NCI-H2227 (cell line): ENCODE data around the gene PCDHA6.
"Not testable (repeated sequence)": the region's sequence is repeated elsewhere in the genome, so short reads cannot be mapped to it uniquely, and the experiment has no call there.

ENCODE experiments used
- DNase-seq: peaks from one replicate; lab custom pipeline; 2025; ENCODE audit not compliant: unreplicated experiment; lab: John Stamatoyannopoulos, UW

PCDHA6 gene

GRCh38 chr5:140857177-140857986, 29.6 kb downstream of the PCDHA6 start:
- DNase-seq = no peak

GRCh38 chr5:140857987-140858240, 30.2 kb downstream of the PCDHA6 start:
- no peak for DNase-seq

- DNase-seq = no peak
Measured at GRCh38 chr5:140862441-140863295, 34.9 kb downstream of the PCDHA6 start.

- DNase-seq = no peak
Measured at GRCh38 chr5:140868721-140869554, 41.2 kb downstream of the PCDHA6 start, which contains the start of gene PCDHA11. Gene PCDHA11, plus strand, starts transcription at chr5:140868957. Its CDS starts 147 bp downstream, at chr5:140869104.

GRCh38 chr5:140869555-140869886, 41.8 kb downstream of the PCDHA6 start:
- no peak for DNase-seq

GRCh38 chr5:140870221-140871201, 42.8 kb downstream of the PCDHA6 start:
- no peak for DNase-seq

GRCh38 chr5:140875085-140876065, 47.6 kb downstream of the PCDHA6 start, which contains the start of gene PCDHA12:
Gene PCDHA12, plus strand, starts transcription at chr5:140875308. Its CDS starts 165 bp downstream, at chr5:140875473.
- no peak for DNase-seq

- not testable (repeated sequence) for DNase-seq
Measured at GRCh38 chr5:140876541-140877261, 48.9 kb downstream of the PCDHA6 start.

- no peak for DNase-seq
Measured at GRCh38 chr5:140877262-140877581, 49.5 kb downstream of the PCDHA6 start.
